Gastroesophageal sphincter (tissue), 4 donors: ENCODE measurements around the gene PPP3CB. TPM values are rescaled to one million over a fixed set of nuclear protein-coding genes. Genes with fewer than 3 reads are reported as not detected.

ENCODE experiments used
- ATAC-seq: fragments of 150-250 bp; one replicate; pipeline ENCODE4 v1.9.1; 2016; ENCODE audit warnings: mild to moderate bottlenecking, moderate library complexity
- H3K27ac ChIP-seq, 4 donors: fragments of 200-600 bp; sonication (generic) in 3 of 4; 1 replicate in 3 of 4; 2 replicates in 1 of 4; pipeline ENCODE4 v1.5.1; 2016 to 2019
- H3K27me3 ChIP-seq: fragments of 200-600 bp; sonication (generic); one replicate; pipeline ENCODE4 v1.5.1; 2019
- H3K36me3 ChIP-seq, 2 donors: fragments of 200-600 bp; sonication (generic); one replicate each; pipeline ENCODE4 v1.5.1; 2019; ENCODE audit warnings: control low read depth in 1 of 2
- H3K4me1 ChIP-seq, 3 donors: fragments of 200-600 bp; sonication (generic); 1 replicate in 2 of 3; 2 replicates in 1 of 3; pipeline ENCODE4 v1.5.1; 2016 to 2019; ENCODE audit warnings: control low read depth in 2 of 3
- H3K4me3 ChIP-seq, 2 donors: fragments of 200-600 bp; sonication (generic); one replicate each; pipeline ENCODE4 v1.5.1; 2019; ENCODE audit warnings: mild to moderate bottlenecking in 1 of 2, moderate library complexity in 1 of 2
- H3K9me3 ChIP-seq, 3 donors: fragments of 200-600 bp; sonication (generic); one replicate each; pipeline ENCODE4 v1.5.1; 2017 to 2019; ENCODE audit warnings: control low read depth in 2 of 3
- EP300 ChIP-seq: sonication (generic); formaldehyde crosslinking; IDR thresholded peaks from one replicate; pipeline ENCODE4 v1.6.1; 2017; ENCODE audit warnings: antibody characterized with exemption, mild to moderate bottlenecking
- POLR2A ChIP-seq, 2 donors: fragments of 450-650 bp; IDR thresholded peaks; one replicate each; pipeline ENCODE4 v1.6.1; 2017; ENCODE audit warnings: antibody characterized with exemption in 2 of 2, mild to moderate bottlenecking in 2 of 2, moderate library complexity in 1 of 2
- POLR2AphosphoS5 ChIP-seq: sonication (generic); formaldehyde crosslinking; IDR thresholded peaks from one replicate; pipeline ENCODE4 v1.6.1; 2017; ENCODE audit warnings: antibody characterized with exemption
- WGBS, 2 donors: methylation state at CpG; one replicate each; pipeline ENCODE4 v1.1.5; 2018; ENCODE audit warnings: low coverage in 1 of 2; 5-methylcytosine and 5-hydroxymethylcytosine counted together
- total RNA-seq, 4 donors: library from RNA; depleted of rRNA; stranded (reverse); fragments of >200 nt; gene quantifications; one replicate each; pipeline ENCODE4 v1.1.0, GENCODE V29; 2016
- TF ChIP-seq, protein P1 (sequence below), 4 experiments: fragments of 200-600 bp in 2 of 4; fragments of 450-650 bp in 2 of 4; sonication (generic) in 1 of 4; IDR thresholded peaks; one replicate each; pipeline ENCODE4 v1.5.1; 2017 to 2019; ENCODE audit warnings: antibody characterized with exemption in 4 of 4, mild to moderate bottlenecking in 2 of 4, moderate library complexity in 2 of 4

PPP3CB gene
- total RNA-seq, result 100 to 1,000 TPM in 1 of 4 donors, 10 to 100 TPM in 3; 69.2 to 121 (median 75.4) TPM

DNA sequence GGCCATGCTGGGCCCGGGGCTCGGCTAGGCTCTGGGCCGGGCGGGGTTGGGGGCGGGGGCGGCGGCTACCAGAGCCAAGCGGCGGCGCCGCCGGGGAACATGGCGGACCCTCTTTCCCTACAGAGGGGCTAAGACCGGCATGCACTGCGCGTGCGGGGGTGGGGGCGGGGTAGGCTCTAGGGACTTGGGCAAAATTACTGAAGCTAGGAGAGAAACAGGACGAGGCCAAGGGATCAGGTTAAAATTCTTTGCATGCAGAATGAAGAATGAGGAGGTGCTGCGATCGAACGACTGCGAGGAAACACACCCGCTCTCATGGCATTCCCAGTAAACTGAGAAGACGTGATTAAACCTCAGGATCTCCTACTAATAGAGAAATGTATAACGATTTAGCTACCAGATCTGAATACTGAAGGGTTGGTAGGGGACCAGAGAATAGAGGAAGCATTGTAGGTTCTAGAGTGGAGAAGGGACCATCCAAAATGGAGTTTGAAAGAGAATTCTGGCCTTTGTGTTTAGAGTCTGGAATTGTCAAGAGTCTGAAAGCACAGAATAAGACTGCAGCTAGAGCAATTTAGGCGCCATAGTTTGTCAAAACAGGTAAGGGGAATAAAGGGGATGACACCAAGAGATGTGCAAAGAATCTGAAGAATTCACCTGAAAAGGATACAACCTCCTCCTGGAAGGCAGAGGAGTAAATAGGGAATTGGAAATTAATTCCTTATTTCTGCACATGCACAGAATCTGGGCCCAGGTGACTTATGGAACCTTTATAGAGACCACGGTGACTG lies at the start of gene PPP3CB:
PPP3CB (minus strand) TSS at position 141 of the 791 bp plus-strand sequence; CDS start at position 6, 135 bp downstream.
- Histone ChIP-seq H3K4me1 (peaks cover 3 to 55% (median 15%) of the 10 kb centered on the region in 3 donors), H3K4me3 (peak within 1 kb of the TSS; percentile 87 to 98), H3K9me3 (no peaks in the 10 kb centered on the region), H3K27ac (peak within 1 kb of the TSS; percentile 90 to 98 (median 96)), H3K27me3 (no peaks in the 10 kb centered on the region), H3K36me3 (peaks cover 0 to 41% of the 10 kb centered on the region in 2 donors)
- ATAC-seq, result peak; percentile 91
- WGBS, 2 donors, result 14 to 16% methylated on average over 9 of the region's 28 CpGs
- TF ChIP-seq POLR2AphosphoS5 (no peak), EP300 (no peak), POLR2A (IDR thresholded peaks at IDR 0.05) (no peak)
- TF ChIP-seq, protein P1, sequence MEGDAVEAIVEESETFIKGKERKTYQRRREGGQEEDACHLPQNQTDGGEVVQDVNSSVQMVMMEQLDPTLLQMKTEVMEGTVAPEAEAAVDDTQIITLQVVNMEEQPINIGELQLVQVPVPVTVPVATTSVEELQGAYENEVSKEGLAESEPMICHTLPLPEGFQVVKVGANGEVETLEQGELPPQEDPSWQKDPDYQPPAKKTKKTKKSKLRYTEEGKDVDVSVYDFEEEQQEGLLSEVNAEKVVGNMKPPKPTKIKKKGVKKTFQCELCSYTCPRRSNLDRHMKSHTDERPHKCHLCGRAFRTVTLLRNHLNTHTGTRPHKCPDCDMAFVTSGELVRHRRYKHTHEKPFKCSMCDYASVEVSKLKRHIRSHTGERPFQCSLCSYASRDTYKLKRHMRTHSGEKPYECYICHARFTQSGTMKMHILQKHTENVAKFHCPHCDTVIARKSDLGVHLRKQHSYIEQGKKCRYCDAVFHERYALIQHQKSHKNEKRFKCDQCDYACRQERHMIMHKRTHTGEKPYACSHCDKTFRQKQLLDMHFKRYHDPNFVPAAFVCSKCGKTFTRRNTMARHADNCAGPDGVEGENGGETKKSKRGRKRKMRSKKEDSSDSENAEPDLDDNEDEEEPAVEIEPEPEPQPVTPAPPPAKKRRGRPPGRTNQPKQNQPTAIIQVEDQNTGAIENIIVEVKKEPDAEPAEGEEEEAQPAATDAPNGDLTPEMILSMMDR (IDR thresholded peaks at IDR 0.05), result no peak

DNA sequence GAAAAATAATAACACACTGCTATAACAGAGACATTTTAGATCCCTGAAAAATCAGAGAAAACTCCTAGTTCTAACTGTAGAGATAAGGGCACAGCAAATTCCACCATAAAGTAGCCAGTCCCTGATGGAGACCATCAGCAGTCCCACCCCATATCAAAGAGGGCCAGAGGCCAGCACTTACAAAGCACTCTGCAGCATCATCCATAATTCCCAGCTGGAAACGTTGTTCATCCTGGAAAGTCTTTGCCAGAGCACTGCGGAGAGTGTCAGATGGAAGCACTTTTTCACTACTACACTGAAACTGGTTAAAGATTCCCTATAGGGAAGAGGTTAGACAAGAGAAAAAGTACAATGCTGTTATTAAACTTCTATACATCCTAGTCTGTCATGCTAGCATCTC lies 49.5 kb upstream of the PPP3CB start:
- no peak for TF ChIP-seq POLR2A (IDR thresholded peaks at IDR 0.05)
- TF ChIP-seq EP300, result no peak
- no peak for TF ChIP-seq POLR2AphosphoS5
- TF ChIP-seq, protein P1 (IDR thresholded peaks at IDR 0.05), result no peak
- peaks cover 0 to 4% (median 0%) of the 10 kb centered on the region in 3 donors for H3K4me1 ChIP-seq
- no peak overlapping the region for H3K27ac ChIP-seq
- WGBS, 2 donors, result 66% methylated on average over 2 of the region's 2 CpGs; no CpG with 5 or more reads in 1 of the 2 donors
- H3K4me3 ChIP-seq, result no peak overlapping the region
- no peak for ATAC-seq
- no peaks in the 10 kb centered on the region for H3K27me3 ChIP-seq
- H3K36me3 ChIP-seq, result peaks cover 5 to 50% of the 10 kb centered on the region in 2 donors
- H3K9me3 ChIP-seq, result no peaks in the 10 kb centered on the region

DNA sequence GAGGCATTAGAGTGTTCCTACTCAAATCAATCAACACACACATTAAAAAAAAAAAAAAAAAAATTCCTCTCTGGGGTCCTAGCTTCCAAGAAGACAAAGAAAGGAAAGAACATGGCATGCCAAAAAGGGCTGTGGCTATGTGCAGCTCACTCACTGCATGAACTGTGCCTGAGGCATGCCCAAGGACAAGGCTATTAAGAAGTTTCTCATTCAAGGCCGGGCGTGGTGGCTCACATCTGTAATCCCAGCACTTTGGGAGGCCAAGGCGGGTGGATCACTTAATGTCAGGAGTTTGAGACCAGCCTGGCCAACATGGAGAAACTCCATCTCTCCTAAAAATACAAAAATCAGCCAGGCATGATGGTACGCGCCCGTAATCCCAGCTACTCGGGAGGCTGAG lies 41.9 kb upstream of the PPP3CB start:
- no peak overlapping the region for H3K4me3 ChIP-seq
- no peaks in the 10 kb centered on the region for H3K4me1 ChIP-seq
- ATAC-seq, result no peak
- no peak overlapping the region for H3K27ac ChIP-seq
- 86% methylated on average over 2 of the region's 7 CpGs; no CpG with 5 or more reads in 1 of the 2 donors for WGBS, 2 donors
- H3K9me3 ChIP-seq, result no peaks in the 10 kb centered on the region
- TF ChIP-seq POLR2A (IDR thresholded peaks at IDR 0.05) (no peak), POLR2AphosphoS5 (no peak), EP300 (no peak)
- TF ChIP-seq, protein P1 (IDR thresholded peaks at IDR 0.05), result no peak
- no peaks in the 10 kb centered on the region for H3K27me3 ChIP-seq
- peaks cover 5 to 86% of the 10 kb centered on the region in 2 donors for H3K36me3 ChIP-seq

DNA sequence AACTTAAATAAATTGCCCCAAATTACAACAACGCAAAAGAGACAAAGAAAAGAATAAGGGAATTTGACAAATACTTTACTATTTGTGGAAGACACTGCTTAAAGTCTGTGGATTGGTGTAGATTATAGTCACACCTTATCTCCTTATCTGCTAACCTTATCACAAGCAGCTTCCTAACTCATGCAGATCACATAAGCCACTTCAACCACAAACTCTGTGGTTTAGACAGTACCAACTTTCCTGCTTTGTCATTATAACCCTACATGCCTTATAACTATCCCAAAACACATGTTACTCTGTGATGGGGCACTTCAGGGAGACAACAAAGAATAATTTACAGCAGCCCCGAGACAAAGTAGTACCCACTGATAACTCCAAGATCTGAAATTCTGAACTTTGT lies 41.5 kb upstream of the PPP3CB start:
- Histone ChIP-seq H3K27ac (no peak overlapping the region), H3K27me3 (no peaks in the 10 kb centered on the region), H3K4me1 (no peaks in the 10 kb centered on the region), H3K4me3 (no peak overlapping the region), H3K36me3 (peaks cover 5 to 86% of the 10 kb centered on the region in 2 donors), H3K9me3 (no peaks in the 10 kb centered on the region)
- ATAC-seq, result no peak
- WGBS, 2 donors, result 73 to 78% methylated on average over 2 of the region's 2 CpGs
- TF ChIP-seq POLR2A (IDR thresholded peaks at IDR 0.05), result no peak
- no peak for TF ChIP-seq EP300
- TF ChIP-seq, protein P1 (IDR thresholded peaks at IDR 0.05), result no peak
- TF ChIP-seq POLR2AphosphoS5, result no peak

DNA sequence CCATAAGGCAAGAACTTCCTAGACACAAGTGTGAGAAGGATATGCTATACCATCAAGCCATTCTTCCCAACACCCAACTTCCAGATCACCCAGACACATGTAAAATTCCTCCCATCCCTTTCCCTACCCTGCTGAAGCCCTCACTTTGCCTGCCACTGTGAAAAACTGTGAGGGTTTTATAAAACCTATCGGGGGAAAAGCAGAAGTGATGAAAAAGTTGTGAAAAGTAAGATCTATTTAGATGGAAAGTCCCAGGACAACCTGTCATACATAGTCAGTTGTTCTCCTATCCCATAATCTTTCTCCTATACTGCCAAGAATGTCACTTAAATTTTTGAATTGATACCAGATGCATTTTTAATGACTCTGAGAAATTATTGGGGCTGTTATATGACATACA lies 39.0 kb upstream of the PPP3CB start:
- peaks cover 0 to 80% of the 10 kb centered on the region in 2 donors for H3K36me3 ChIP-seq
- no peaks in the 10 kb centered on the region for H3K9me3 ChIP-seq
- H3K4me3 ChIP-seq, result no peak overlapping the region
- ATAC-seq, result no peak
- TF ChIP-seq EP300 (no peak), POLR2A (IDR thresholded peaks at IDR 0.05) (no peak), POLR2AphosphoS5 (no peak)
- TF ChIP-seq, protein P1 (IDR thresholded peaks at IDR 0.05), result no peak
- no peaks in the 10 kb centered on the region for H3K27me3 ChIP-seq
- H3K27ac ChIP-seq, result no peak overlapping the region
- H3K4me1 ChIP-seq, result no peaks in the 10 kb centered on the region
- WGBS, 2 donors, result 80 to 100% methylated on average over 1 of the region's 1 CpG
